Epidermal melanocyte (primary cell): Measurements from ENCODE around the gene GALNT16.

Source experiments
- DNase-seq: peaks from one replicate; pipeline ENCODE4 v3.0.0; 2011; ENCODE audit warnings: low spot score; ENCODE audit not compliant: insufficient read length

The GALNT16 gene

GRCh38 chr14:69317102-69317755 is 57.3 kb downstream of the GALNT16 start:
- peak; percentile 96 for DNase-seq

GRCh38 chr14:69317780-69318179 is 57.8 kb downstream of the GALNT16 start:
- no peak for DNase-seq

GRCh38 chr14:69318241-69318640 is 58.3 kb downstream of the GALNT16 start:
- no peak for DNase-seq

GRCh38 chr14:69318901-69319475 is 59.0 kb downstream of the GALNT16 start:
- DNase-seq = no peak

- no peak for DNase-seq
These were observed 60.0 kb downstream of the GALNT16 start for GRCh38 chr14:69319911-69320310.

GRCh38 chr14:69320581-69321365 is 60.8 kb downstream of the GALNT16 start:
- DNase-seq = no peak

GRCh38 chr14:69321601-69322330 is 61.8 kb downstream of the GALNT16 start:
- DNase-seq = no peak

GRCh38 chr14:69323266-69323998 is 63.5 kb downstream of the GALNT16 start:
- DNase-seq = no peak

- DNase-seq = no peak
These were observed 64.0 kb downstream of the GALNT16 start for GRCh38 chr14:69323999-69324282.

- DNase-seq = no peak
These were observed 64.5 kb downstream of the GALNT16 start for GRCh38 chr14:69324341-69324931.

GRCh38 chr14:69325086-69325485 is 65.1 kb downstream of the GALNT16 start:
- no peak for DNase-seq

GRCh38 chr14:69325646-69326265 is 65.8 kb downstream of the GALNT16 start:
- DNase-seq = no peak

GRCh38 chr14:69326611-69327010 is 66.7 kb downstream of the GALNT16 start:
- DNase-seq = no peak

- no peak for DNase-seq
These were observed 67.5 kb downstream of the GALNT16 start for GRCh38 chr14:69327507-69327906.

- no peak for DNase-seq
These were observed 68.4 kb downstream of the GALNT16 start for GRCh38 chr14:69328317-69328716.

GRCh38 chr14:69328765-69329164 is 68.8 kb downstream of the GALNT16 start:
- no peak for DNase-seq

GRCh38 chr14:69331206-69331605 is 71.2 kb downstream of the GALNT16 start:
- DNase-seq = no peak

GRCh38 chr14:69332782-69333395 is 72.9 kb downstream of the GALNT16 start:
- DNase-seq = no peak

GRCh38 chr14:69333791-69334337 is 73.9 kb downstream of the GALNT16 start:
- no peak for DNase-seq

- no peak for DNase-seq
These were observed 74.6 kb downstream of the GALNT16 start for GRCh38 chr14:69334576-69334975.
